Liver (tissue), 9 donors: Measurements from ENCODE around the gene OR2T27. TPM values are rescaled to one million over a fixed set of nuclear protein-coding genes. Genes with fewer than 3 reads are reported as not detected.

Experiments
- DNase-seq: peaks from one replicate; pipeline ENCODE4 v3.0.0-alpha.2; 2017; ENCODE audit warnings: low spot score
- H3K27ac ChIP-seq, 2 donors: one replicate each; pipeline ENCODE4 v1.7.0; 2013; ENCODE audit warnings: inconsistent platforms in 2 of 2, low read length in 2 of 2, control low read depth in 1 of 2, low read depth in 1 of 2, mild to moderate bottlenecking in 1 of 2
- H3K27me3 ChIP-seq, 4 donors: one replicate each; pipeline versions ENCODE4 v1.6.1 to v1.7.0; 2013; ENCODE audit warnings: low read length in 3 of 4, inconsistent platforms in 1 of 4, mild to moderate bottlenecking in 1 of 4, moderate library complexity in 1 of 4; ENCODE audit not compliant: control insufficient read depth in 4 of 4, insufficient read depth in 4 of 4
- H3K36me3 ChIP-seq, 4 donors: one replicate each; pipeline versions ENCODE4 v1.6.1 to v1.7.0; 2013; ENCODE audit warnings: low read length in 3 of 4, mild to moderate bottlenecking in 3 of 4, low read depth in 1 of 4, moderate library complexity in 1 of 4; ENCODE audit not compliant: control insufficient read depth in 4 of 4, insufficient read depth in 3 of 4
- H3K4me1 ChIP-seq, 4 donors: one replicate each; pipeline versions ENCODE4 v1.6.1 to v1.7.0; 2013; ENCODE audit warnings: low read length in 3 of 4, mild to moderate bottlenecking in 3 of 4, moderate library complexity in 1 of 4; ENCODE audit not compliant: control insufficient read depth in 4 of 4, insufficient read depth in 4 of 4
- H3K4me3 ChIP-seq, 3 donors: one replicate each; pipeline versions ENCODE4 v1.6.1 to v1.7.0; 2013; ENCODE audit warnings: low read length in 3 of 3, control low read depth in 1 of 3, low read depth in 1 of 3, mild to moderate bottlenecking in 1 of 3
- H3K9ac ChIP-seq, 2 donors: one replicate each; pipeline ENCODE4 v1.7.0; 2013; ENCODE audit warnings: low read length in 2 of 2, mild to moderate bottlenecking in 2 of 2, moderate library complexity in 2 of 2, control low read depth in 1 of 2, low read depth in 1 of 2
- H3K9me3 ChIP-seq, 4 donors: one replicate each; pipeline versions ENCODE4 v1.6.1 to v1.7.0; 2013; ENCODE audit warnings: low read length in 3 of 4; ENCODE audit not compliant: control insufficient read depth in 4 of 4
- ATF3 ChIP-seq: IDR thresholded peaks from 2 replicates; pipeline ENCODE4 v1.6.1; 2016; ENCODE audit warnings: antibody characterized with exemption
- CTCF ChIP-seq: fragments of 150-350 bp; IDR thresholded peaks from 2 replicates; pipeline ENCODE4 v1.5.1; 2017; ENCODE audit warnings: improper control_type of control experiment, low read depth, low read length; ENCODE audit not compliant: missing input control
- EGR1 ChIP-seq, 2 donors: IDR thresholded peaks; 2 replicates each; pipeline ENCODE4 v1.6.1; 2016 to 2018; ENCODE audit warnings: antibody characterized with exemption in 2 of 2, low read depth in 2 of 2
- FOXA1 ChIP-seq: IDR thresholded peaks from 2 replicates; pipeline ENCODE4 v1.6.1; 2016; ENCODE audit warnings: antibody characterized with exemption
- FOXA2 ChIP-seq: IDR thresholded peaks from 2 replicates; pipeline ENCODE4 v1.6.1; 2016; ENCODE audit warnings: antibody characterized with exemption
- HNF4A ChIP-seq, 2 donors: conservative IDR thresholded peaks; 2 replicates each; pipeline ENCODE4 v1.6.1; 2016; ENCODE audit warnings: antibody characterized with exemption in 2 of 2, mild to moderate bottlenecking in 2 of 2
- HNF4G ChIP-seq: IDR thresholded peaks from 2 replicates; pipeline ENCODE4 v1.6.1; 2016; ENCODE audit warnings: antibody characterized with exemption
- JUND ChIP-seq, 2 donors: IDR thresholded peaks; 2 replicates each; pipeline ENCODE4 v1.6.1; 2016; ENCODE audit warnings: antibody characterized with exemption in 2 of 2
- MAX ChIP-seq: IDR thresholded peaks from 2 replicates; pipeline ENCODE4 v1.6.1; 2016; ENCODE audit warnings: antibody characterized with exemption
- REST ChIP-seq: IDR thresholded peaks from 2 replicates; pipeline ENCODE4 v1.6.1; 2016; ENCODE audit warnings: antibody characterized with exemption, mild to moderate bottlenecking
- RXRA ChIP-seq, 2 donors: IDR thresholded peaks; 2 replicates each; pipeline ENCODE4 v1.6.1; 2017 to 2018; ENCODE audit warnings: antibody characterized with exemption in 2 of 2, mild to moderate bottlenecking in 1 of 2
- SP1 ChIP-seq: IDR thresholded peaks from 2 replicates; pipeline ENCODE4 v1.6.1; 2018; ENCODE audit warnings: antibody characterized with exemption, mild to moderate bottlenecking
- TAF1 ChIP-seq: conservative IDR thresholded peaks from 2 replicates; pipeline ENCODE4 v1.6.1; 2016; ENCODE audit warnings: antibody characterized with exemption, mild to moderate bottlenecking
- YY1 ChIP-seq: IDR thresholded peaks from 2 replicates; pipeline ENCODE4 v1.6.1; 2016; ENCODE audit warnings: antibody characterized with exemption, mild to moderate bottlenecking
- WGBS: extraction: QIAGEN DNeasy Blood & Tissue Kit; methylation state at CpG from one replicate; pipeline ENCODE4 v1.1.7; 2013; 5-methylcytosine and 5-hydroxymethylcytosine counted together
- polyA plus RNA-seq, 2 donors: library from polyadenylated mRNA; stranded (reverse) in 1 of 2; unstranded in 1 of 2; fragments of 200-250 nt in 1 of 2; fragments of >200 nt in 1 of 2; fragmentation: Nextera tagmentation in 1 of 2; extraction: Ambion mirVana in 1 of 2; gene quantifications; one replicate each; pipeline versions ENCODE4 v1.2.1 to v1.2.3, GENCODE V29; 2013 to 2015
- total RNA-seq, 2 donors: library from RNA; depleted of rRNA; stranded (reverse); fragments of >200 nt; gene quantifications; one replicate each; pipeline ENCODE4 v1.2.3, GENCODE V29; 2014
- TF ChIP-seq, protein P1 (sequence below): IDR thresholded peaks from 2 replicates; pipeline ENCODE4 v1.6.1; 2016; ENCODE audit warnings: antibody characterized with exemption
- donor health status: healthy.
- donor health status: healthy.
- donor health status: healthy.
- donor health status: healthy.
- donor health status: healthy.

OR2T27 gene
- total and polyA plus RNA-seq, 4 donors, result not detected

- Histone ChIP-seq H3K4me3 (no peak overlapping the region), H3K27ac (no peak overlapping the region), H3K36me3 (no peaks in the 10 kb centered on the region), H3K27me3 (peaks cover 0 to under 1% (median 0%) of the 10 kb centered on the region in 4 donors), H3K4me1 (no peaks in the 10 kb centered on the region), H3K9ac (no peak overlapping the region), H3K9me3 (peaks cover 0 to 1% (median 0%) of the 10 kb centered on the region in 4 donors)
- TF ChIP-seq RXRA (IDR thresholded peaks at IDR 0.05) (no peak), MAX (no peak), TAF1 (no peak), FOXA2 (no peak), YY1 (no peak), ATF3 (no peak), EGR1 (IDR thresholded peaks at IDR 0.05; ENCODE audit: low read depth in 2 of 2) (no peak), JUND (IDR thresholded peaks at IDR 0.05) (no peak), FOXA1 (no peak), REST (no peak), CTCF (no peak), HNF4G (no peak), HNF4A (conservative IDR thresholded peaks at IDR 0.05) (no peak), SP1 (no peak)
- TF ChIP-seq, protein P1, sequence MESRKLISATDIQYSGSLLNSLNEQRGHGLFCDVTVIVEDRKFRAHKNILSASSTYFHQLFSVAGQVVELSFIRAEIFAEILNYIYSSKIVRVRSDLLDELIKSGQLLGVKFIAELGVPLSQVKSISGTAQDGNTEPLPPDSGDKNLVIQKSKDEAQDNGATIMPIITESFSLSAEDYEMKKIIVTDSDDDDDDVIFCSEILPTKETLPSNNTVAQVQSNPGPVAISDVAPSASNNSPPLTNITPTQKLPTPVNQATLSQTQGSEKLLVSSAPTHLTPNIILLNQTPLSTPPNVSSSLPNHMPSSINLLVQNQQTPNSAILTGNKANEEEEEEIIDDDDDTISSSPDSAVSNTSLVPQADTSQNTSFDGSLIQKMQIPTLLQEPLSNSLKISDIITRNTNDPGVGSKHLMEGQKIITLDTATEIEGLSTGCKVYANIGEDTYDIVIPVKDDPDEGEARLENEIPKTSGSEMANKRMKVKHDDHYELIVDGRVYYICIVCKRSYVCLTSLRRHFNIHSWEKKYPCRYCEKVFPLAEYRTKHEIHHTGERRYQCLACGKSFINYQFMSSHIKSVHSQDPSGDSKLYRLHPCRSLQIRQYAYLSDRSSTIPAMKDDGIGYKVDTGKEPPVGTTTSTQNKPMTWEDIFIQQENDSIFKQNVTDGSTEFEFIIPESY, result no peak
- 90% methylated on average over 4 of the region's 4 CpGs for WGBS
- DNase-seq, result no peak
These were observed 33.4 kb upstream of the OR2T27 start for GRCh38 chr1:248688527-248689298.
